Caco-2 (cell line): ENCODE data around the gene KLF16. TPM values are rescaled to one million over a fixed set of nuclear protein-coding genes. Genes with fewer than 3 reads are reported as not detected.

Experiments used
- BruUV-seq: library from RNA; stranded (reverse); fragments of 400-500 nt; replicated peaks from 2 replicates; lab custom pipeline; 2021; lab: Mats Ljungman, UMichigan
- CTCF ChIA-PET: fragments of 300-600 bp; sonication (Branson Sonifier 250); formaldehyde crosslinking; loops from one replicate; lab custom pipeline; 2022; ENCODE audit warnings: antibody characterized with exemption; lab: Charles Lee
- POLR2A ChIA-PET: fragments of 300-600 bp; sonication (Branson Sonifier 250); formaldehyde crosslinking; loops from one replicate; lab custom pipeline; 2022; ENCODE audit warnings: antibody characterized with exemption; lab: Charles Lee
- DNase-seq, 2 experiments: peaks; one replicate each; pipeline versions ENCODE4 v3.0.0 to v3.0.0-alpha.2; 2020 to 2022
- H3K27me3 ChIP-seq: replicated peaks from 2 replicates; pipeline ENCODE4 v1.6.0; 2011; ENCODE audit warnings: low read length; ENCODE audit not compliant: control insufficient read depth, insufficient read depth
- H3K36me3 ChIP-seq: 2 replicates; pipeline ENCODE4 v1.5.1; 2011; ENCODE audit warnings: low read length; ENCODE audit not compliant: control insufficient read depth, insufficient read depth
- H3K4me1 ChIP-seq: fragments of 250-450 bp; sonication (Bioruptor Pico); 2 replicates; pipeline ENCODE4 v1.5.1; 2020; ENCODE audit warnings: mild to moderate bottlenecking
- H3K4me3 ChIP-seq: 2 replicates; pipeline ENCODE4 v1.5.1; 2011; ENCODE audit warnings: low read depth, mild to moderate bottlenecking, control low read depth, low read length
- H3K9me3 ChIP-seq: fragments of 250-450 bp; sonication (Bioruptor Pico); 2 replicates; pipeline ENCODE4 v1.5.1; 2020; ENCODE audit warnings: mild to moderate bottlenecking, moderate library complexity
- H3K27ac Mint-ChIP-seq: one replicate; pipeline ENCODE4 v1.8.0; 2022; ENCODE audit warnings: mixed read lengths; ENCODE audit not compliant: unreplicated experiment
- H3K27me3 Mint-ChIP-seq: one replicate; pipeline ENCODE4 v1.8.0; 2022; ENCODE audit warnings: mixed read lengths; ENCODE audit not compliant: insufficient read depth, unreplicated experiment
- H3K36me3 Mint-ChIP-seq: one replicate; pipeline ENCODE4 v1.8.0; 2022; ENCODE audit warnings: mild to moderate bottlenecking, mixed read lengths; ENCODE audit not compliant: insufficient read depth, unreplicated experiment
- H3K4me1 Mint-ChIP-seq: one replicate; pipeline ENCODE4 v1.8.0; 2022; ENCODE audit warnings: low read depth, mixed read lengths; ENCODE audit not compliant: unreplicated experiment
- H3K4me3 Mint-ChIP-seq: one replicate; pipeline ENCODE4 v1.8.0; 2022; ENCODE audit warnings: mild to moderate bottlenecking, moderate library complexity, mixed read lengths; ENCODE audit not compliant: unreplicated experiment
- H3K9me3 Mint-ChIP-seq: one replicate; pipeline ENCODE4 v1.8.0; 2022; ENCODE audit warnings: mixed read lengths; ENCODE audit not compliant: unreplicated experiment
- CTCF ChIP-seq, 2 experiments: fragments of 200-600 bp in 1 of 2; IDR thresholded peaks; 1 replicate in 1 of 2; 2 replicates in 1 of 2; pipeline versions ENCODE4 v1.5.1 to v1.8.0; 2011 to 2022; ENCODE audit warnings: antibody characterized with exemption in 1 of 2, control low read depth in 1 of 2, inconsistent platforms in 1 of 2, low read depth in 1 of 2, low read length in 1 of 2, mild to moderate bottlenecking in 1 of 2, moderate library complexity in 1 of 2; ENCODE audit not compliant: insufficient read depth in 1 of 2, severe bottlenecking in 1 of 2, unreplicated experiment in 1 of 2
- intact Hi-C: fragments of 100-400 bp; cut with micrococcal nuclease; formaldehyde crosslinking; loops from one replicate; pipeline ENCODE4 v1.10.0; 2022; ENCODE audit not compliant: unreplicated experiment
- total RNA-seq: library from RNA; stranded (reverse); gene quantifications from 2 replicates; pipeline ENCODE4 v1.2.3, GENCODE V29; 2022

The KLF16 gene
- total RNA-seq, 1 experiment from 2014 or later, result 26.8 TPM

GRCh38 chr19:1844513-1845124, 18.8 kb downstream of the KLF16 start:
- H3K4me3 Mint-ChIP-seq, result no peak overlapping the region
- no peak for DNase-seq
- H3K27ac Mint-ChIP-seq, result no peak overlapping the region
- intact Hi-C loops, result no loop called here
- no peaks in the 10 kb centered on the region for H3K9me3 Mint-ChIP-seq
- no peaks in the 10 kb centered on the region for H3K27me3 ChIP-seq
- ChIA-PET POLR2A (no interaction called here), CTCF (interaction anchor here (0.6 kb wide), 1 partner anchor 297 kb away, joined by 5 read pairs; no protein-coding TSS in a partner anchor)
- H3K36me3 ChIP-seq, result no peaks in the 10 kb centered on the region
- TF ChIP-seq CTCF (IDR thresholded peaks at IDR 0.05; ENCODE audit: insufficient read depth in 1 of 2, low read depth in 1 of 2, low read length in 1 of 2, severe bottlenecking in 1 of 2, unreplicated experiment in 1 of 2), result no peak
- H3K9me3 ChIP-seq, result no peaks in the 10 kb centered on the region
- H3K27me3 Mint-ChIP-seq, result no peaks in the 10 kb centered on the region
- H3K4me1 Mint-ChIP-seq, result no peaks in the 10 kb centered on the region
- H3K4me3 ChIP-seq, result no peak overlapping the region
- no TSS peak for BruUV-seq
- H3K36me3 Mint-ChIP-seq, result peaks cover 45% of the 10 kb centered on the region
- peaks cover 4% of the 10 kb centered on the region; the same call in 1 of the 2 replicates for H3K4me1 ChIP-seq

DNA sequence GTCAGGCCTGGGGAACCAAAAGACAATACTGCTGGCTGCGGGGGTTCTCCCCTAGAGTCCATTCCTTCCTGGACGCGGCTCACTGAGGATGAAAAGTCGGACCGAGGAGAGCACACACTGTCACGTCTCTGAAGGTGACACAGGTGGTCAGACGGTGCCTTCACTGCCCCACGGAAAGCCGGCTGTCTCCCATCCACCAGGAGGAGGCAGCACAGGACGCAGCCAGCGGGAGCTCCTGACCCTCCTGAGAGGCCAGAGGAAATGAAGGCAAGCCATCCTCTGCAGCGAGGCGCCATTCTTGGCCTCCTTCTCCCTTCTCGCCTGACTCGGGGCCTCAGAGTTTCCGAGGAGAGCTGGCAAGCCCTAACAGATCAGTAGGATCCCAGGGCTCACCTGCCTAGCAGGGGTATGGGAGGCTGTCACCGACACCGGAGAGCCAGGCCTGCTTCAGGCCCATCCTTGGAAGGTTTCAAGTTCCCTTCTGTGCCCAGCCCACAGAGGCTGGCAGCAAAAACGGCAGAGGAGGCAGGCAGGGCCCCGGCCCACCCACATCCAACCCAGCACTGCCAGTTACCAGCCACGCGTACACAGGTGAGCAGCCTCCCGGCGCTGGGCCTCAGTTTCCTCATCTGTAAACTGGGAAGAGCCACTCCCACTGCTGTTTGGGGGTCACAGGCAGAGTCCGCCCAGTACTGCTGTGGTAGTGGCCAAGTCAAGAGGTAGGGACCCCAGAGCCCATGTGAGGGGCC, 19.6 kb downstream of the KLF16 start:
- BruUV-seq, result no TSS peak
- Mint-ChIP-seq H3K27me3 (no peaks in the 10 kb centered on the region), H3K9me3 (no peaks in the 10 kb centered on the region), H3K4me1 (no peaks in the 10 kb centered on the region), H3K4me3 (no peak overlapping the region), H3K27ac (no peak overlapping the region), H3K36me3 (peaks cover 46% of the 10 kb centered on the region)
- H3K27me3 ChIP-seq, result no peaks in the 10 kb centered on the region
- DNase-seq, result no peak
- no peaks in the 10 kb centered on the region for H3K36me3 ChIP-seq
- H3K4me1 ChIP-seq, result peaks cover 4% of the 10 kb centered on the region; the same call in 1 of the 2 replicates
- intact Hi-C loops, result no loop called here
- H3K4me3 ChIP-seq, result no peak overlapping the region
- TF ChIP-seq CTCF (IDR thresholded peaks at IDR 0.05; ENCODE audit: insufficient read depth in 1 of 2, low read depth in 1 of 2, low read length in 1 of 2, severe bottlenecking in 1 of 2, unreplicated experiment in 1 of 2), result no peak
- CTCF ChIA-PET, result interaction anchor here (0.6 kb wide), 1 partner anchor 296 kb away, joined by 5 read pairs; no protein-coding TSS in a partner anchor
- POLR2A ChIA-PET, result no interaction called here
- H3K9me3 ChIP-seq, result no peaks in the 10 kb centered on the region

DNA sequence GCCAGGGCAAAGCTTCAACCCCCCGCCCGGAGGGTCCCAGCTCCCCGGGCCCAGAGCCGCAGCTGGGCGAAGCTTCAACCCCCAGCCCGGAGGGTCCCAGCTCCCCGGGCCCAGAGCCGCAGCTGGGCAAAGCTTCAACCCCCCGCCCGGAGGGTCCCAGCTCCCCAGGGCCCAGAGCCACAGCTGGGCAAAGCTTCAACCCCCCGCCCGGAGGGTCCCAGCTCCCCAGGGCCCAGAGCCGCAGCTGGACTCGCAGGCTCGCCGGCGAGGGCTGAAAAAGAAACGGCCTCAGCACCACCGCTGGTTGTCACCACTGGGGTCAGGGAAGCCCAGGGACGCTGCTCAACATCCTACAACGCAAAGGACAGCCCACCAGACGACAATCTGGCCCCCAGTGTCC, 20.3 kb downstream of the KLF16 start:
- H3K4me1 ChIP-seq, result peaks cover 4% of the 10 kb centered on the region; the same call in 1 of the 2 replicates
- H3K4me1 Mint-ChIP-seq, result no peaks in the 10 kb centered on the region
- H3K27ac Mint-ChIP-seq, result no peak overlapping the region
- TF ChIP-seq CTCF (IDR thresholded peaks at IDR 0.05; ENCODE audit: insufficient read depth in 1 of 2, low read depth in 1 of 2, low read length in 1 of 2, severe bottlenecking in 1 of 2, unreplicated experiment in 1 of 2), result no peak
- BruUV-seq, result no TSS peak
- intact Hi-C loops, result no loop called here
- H3K36me3 ChIP-seq, result no peaks in the 10 kb centered on the region
- no peak overlapping the region for H3K4me3 Mint-ChIP-seq
- no peak overlapping the region for H3K4me3 ChIP-seq
- ChIA-PET POLR2A (no interaction called here), CTCF (no interaction called here)
- H3K9me3 ChIP-seq, result no peaks in the 10 kb centered on the region
- H3K27me3 ChIP-seq, result no peaks in the 10 kb centered on the region
- no peaks in the 10 kb centered on the region for H3K27me3 Mint-ChIP-seq
- H3K9me3 Mint-ChIP-seq, result no peaks in the 10 kb centered on the region
- H3K36me3 Mint-ChIP-seq, result peaks cover 47% of the 10 kb centered on the region
- no peak for DNase-seq
